Neural progenitor cell (in vitro differentiated cells): Measurements from ENCODE around the gene EFCAB8. TPM values are rescaled to one million over a fixed set of nuclear protein-coding genes. Genes with fewer than 3 reads are reported as not detected.

Experiments used
- DNase-seq: peaks from one replicate; pipeline ENCODE4 v3.0.0-alpha.2; 2016; ENCODE audit warnings: low spot score
- H2AFZ ChIP-seq: fragments of 200-600 bp; sonication (generic); replicated peaks from 2 replicates; pipeline ENCODE4 v1.6.1; 2016; ENCODE audit warnings: antibody characterized with exemption
- H3F3A ChIP-seq: fragments of 200-600 bp; sonication (generic); 2 replicates; pipeline ENCODE4 v1.6.1; 2016; ENCODE audit warnings: antibody characterized with exemption, low read depth
- H3K27ac ChIP-seq: fragments of 200-600 bp; sonication (generic); 2 replicates; pipeline ENCODE4 v1.5.1; 2016; ENCODE audit warnings: mild to moderate bottlenecking
- H3K27me3 ChIP-seq: fragments of 200-600 bp; sonication (generic); 2 replicates; pipeline ENCODE4 v1.6.1; 2016; ENCODE audit warnings: mild to moderate bottlenecking, moderate library complexity
- H3K36me3 ChIP-seq: fragments of 200-600 bp; sonication (generic); 2 replicates; pipeline ENCODE4 v1.5.1; 2016
- H3K4me1 ChIP-seq: fragments of 200-600 bp; sonication (generic); 2 replicates; pipeline ENCODE4 v1.6.1; 2016; ENCODE audit warnings: mixed run types
- H3K4me2 ChIP-seq: fragments of 200-600 bp; sonication (generic); 2 replicates; pipeline ENCODE4 v1.6.1; 2016
- H3K4me3 ChIP-seq: fragments of 200-600 bp; sonication (generic); 2 replicates; pipeline ENCODE4 v1.5.1; 2016
- H3K79me2 ChIP-seq: fragments of 200-600 bp; sonication (generic); 2 replicates; pipeline ENCODE4 v1.6.1; 2016; ENCODE audit warnings: low read depth
- H3K9ac ChIP-seq: fragments of 200-600 bp; sonication (generic); 2 replicates; pipeline ENCODE4 v1.6.1; 2016
- H3K9me3 ChIP-seq: fragments of 200-600 bp; sonication (generic); 2 replicates; pipeline ENCODE4 v1.5.1; 2016; ENCODE audit warnings: low read depth
- H4K20me1 ChIP-seq: fragments of 200-600 bp; sonication (generic); 2 replicates; pipeline ENCODE4 v1.6.1; 2016; ENCODE audit warnings: low read depth
- H3K27ac Mint-ChIP-seq: 3 replicates; pipeline ENCODE4 v1.8.0; 2021; ENCODE audit warnings: mixed read lengths
- H3K27me3 Mint-ChIP-seq: 2 replicates; pipeline ENCODE4 v1.8.0; 2022; ENCODE audit warnings: low read depth, mild to moderate bottlenecking, inconsistent platforms, moderate library complexity, mixed read lengths; ENCODE audit not compliant: insufficient read depth
- H3K36me3 Mint-ChIP-seq: 3 replicates; pipeline ENCODE4 v1.8.0; 2021; ENCODE audit warnings: mixed read lengths
- H3K4me1 Mint-ChIP-seq: 3 replicates; pipeline ENCODE4 v1.8.0; 2021; ENCODE audit warnings: mixed read lengths
- H3K4me3 Mint-ChIP-seq: 3 replicates; pipeline ENCODE4 v1.8.0; 2021; ENCODE audit warnings: mild to moderate bottlenecking, moderate library complexity, mixed read lengths
- H3K9me3 Mint-ChIP-seq: 3 replicates; pipeline ENCODE4 v1.8.0; 2020; ENCODE audit warnings: mixed read lengths
- CTCF ChIP-seq: fragments of 200-600 bp; sonication (generic); IDR thresholded peaks from 2 replicates; pipeline ENCODE4 v1.5.1; 2017; ENCODE audit warnings: antibody characterized with exemption, mild to moderate bottlenecking
- EZH2 ChIP-seq: fragments of 200-600 bp; sonication (generic); IDR thresholded peaks from 2 replicates; pipeline ENCODE4 v1.6.1; 2017; ENCODE audit warnings: antibody characterized with exemption, mild to moderate bottlenecking, moderate library complexity
- EZH2phosphoT487 ChIP-seq: fragments of 200-600 bp; sonication (generic); IDR thresholded peaks from 2 replicates; pipeline ENCODE4 v1.6.1; 2017; ENCODE audit warnings: antibody characterized with exemption
- total RNA-seq: library from RNA; depleted of rRNA; stranded (reverse); fragments of >200 nt; gene quantifications from 2 replicates; pipeline ENCODE4 v1.2.3, GENCODE V29; 2015; ENCODE audit warnings: low replicate concordance

EFCAB8 gene
- total RNA-seq, 1 donor from 2014 or later: not detected

- TF ChIP-seq CTCF (no peak), EZH2 (no peak), EZH2phosphoT487 (no peak)
- no peak overlapping the region for H3K27ac Mint-ChIP-seq
Observed at GRCh38 chr20:32839227-32839981, 19.3 kb upstream of the EFCAB8 start.

GRCh38 chr20:32839982-32840285, 18.8 kb upstream of the EFCAB8 start:
- H3K36me3 ChIP-seq: peaks cover 4% of the 10 kb centered on the region
- peaks cover 59% of the 10 kb centered on the region for H4K20me1 ChIP-seq
- H3K4me2 ChIP-seq: no peak overlapping the region
- H3K4me1 ChIP-seq: no peaks in the 10 kb centered on the region
- Mint-ChIP-seq H3K36me3 (peaks cover 41% of the 10 kb centered on the region), H3K4me3 (no peak overlapping the region), H3K27ac (no peak overlapping the region), H3K27me3 (peaks cover 4% of the 10 kb centered on the region), H3K4me1 (peaks cover 3% of the 10 kb centered on the region), H3K9me3 (no peaks in the 10 kb centered on the region)
- H3K9ac ChIP-seq: no peak overlapping the region
- DNase-seq: no peak
- no peaks in the 10 kb centered on the region for H3K9me3 ChIP-seq
- H3K79me2 ChIP-seq: peaks cover 52% of the 10 kb centered on the region
- no peaks in the 10 kb centered on the region for H3F3A ChIP-seq
- TF ChIP-seq EZH2 (no peak), EZH2phosphoT487 (no peak), CTCF (no peak)
- H3K27me3 ChIP-seq: no peaks in the 10 kb centered on the region
- no peak overlapping the region for H2AFZ ChIP-seq
- no peak overlapping the region for H3K27ac ChIP-seq
- no peak overlapping the region for H3K4me3 ChIP-seq

More at GRCh38 chr20:32839227-32839981, 19.3 kb upstream of the EFCAB8 start:
- Histone ChIP-seq H3K9me3 (no peaks in the 10 kb centered on the region), H3K27ac (no peak overlapping the region), H3K27me3 (no peaks in the 10 kb centered on the region), H3K4me3 (no peak overlapping the region), H3K36me3 (peaks cover 8% of the 10 kb centered on the region), H2AFZ (no peak overlapping the region), H3F3A (no peaks in the 10 kb centered on the region), H3K4me2 (no peak overlapping the region), H3K9ac (no peak overlapping the region), H3K79me2 (peaks cover 51% of the 10 kb centered on the region), H4K20me1 (peaks cover 55% of the 10 kb centered on the region), H3K4me1 (no peaks in the 10 kb centered on the region)
- H3K9me3 Mint-ChIP-seq: no peaks in the 10 kb centered on the region
- DNase-seq: no peak
- peaks cover 39% of the 10 kb centered on the region for H3K36me3 Mint-ChIP-seq
- no peak overlapping the region for H3K4me3 Mint-ChIP-seq
- H3K4me1 Mint-ChIP-seq: no peaks in the 10 kb centered on the region
- H3K27me3 Mint-ChIP-seq: peaks cover 4% of the 10 kb centered on the region

GRCh38 chr20:32841174-32841573, 17.5 kb upstream of the EFCAB8 start:
- Histone ChIP-seq H3F3A (no peaks in the 10 kb centered on the region), H3K27ac (no peak overlapping the region), H3K4me2 (no peak overlapping the region), H3K36me3 (peaks cover 4% of the 10 kb centered on the region), H3K27me3 (no peaks in the 10 kb centered on the region), H3K9ac (no peak overlapping the region), H2AFZ (no peak overlapping the region), H3K9me3 (no peaks in the 10 kb centered on the region), H3K4me1 (no peaks in the 10 kb centered on the region), H4K20me1 (peaks cover 59% of the 10 kb centered on the region), H3K4me3 (no peak overlapping the region), H3K79me2 (peaks cover 49% of the 10 kb centered on the region)
- no peak for DNase-seq
- H3K4me1 Mint-ChIP-seq: peaks cover 3% of the 10 kb centered on the region
- no peak overlapping the region for H3K4me3 Mint-ChIP-seq
- H3K9me3 Mint-ChIP-seq: no peaks in the 10 kb centered on the region
- peaks cover 42% of the 10 kb centered on the region for H3K36me3 Mint-ChIP-seq
- TF ChIP-seq EZH2phosphoT487: no peak
- no peak for TF ChIP-seq EZH2
- TF ChIP-seq CTCF: no peak
- H3K27ac Mint-ChIP-seq: no peak overlapping the region
- H3K27me3 Mint-ChIP-seq: peaks cover 4% of the 10 kb centered on the region
